ENCODE data around the gene RPP25L.
A peak's percentile ranks its signal among the peaks of the same experiment; 100 is the strongest.

RPP25L gene

DNA sequence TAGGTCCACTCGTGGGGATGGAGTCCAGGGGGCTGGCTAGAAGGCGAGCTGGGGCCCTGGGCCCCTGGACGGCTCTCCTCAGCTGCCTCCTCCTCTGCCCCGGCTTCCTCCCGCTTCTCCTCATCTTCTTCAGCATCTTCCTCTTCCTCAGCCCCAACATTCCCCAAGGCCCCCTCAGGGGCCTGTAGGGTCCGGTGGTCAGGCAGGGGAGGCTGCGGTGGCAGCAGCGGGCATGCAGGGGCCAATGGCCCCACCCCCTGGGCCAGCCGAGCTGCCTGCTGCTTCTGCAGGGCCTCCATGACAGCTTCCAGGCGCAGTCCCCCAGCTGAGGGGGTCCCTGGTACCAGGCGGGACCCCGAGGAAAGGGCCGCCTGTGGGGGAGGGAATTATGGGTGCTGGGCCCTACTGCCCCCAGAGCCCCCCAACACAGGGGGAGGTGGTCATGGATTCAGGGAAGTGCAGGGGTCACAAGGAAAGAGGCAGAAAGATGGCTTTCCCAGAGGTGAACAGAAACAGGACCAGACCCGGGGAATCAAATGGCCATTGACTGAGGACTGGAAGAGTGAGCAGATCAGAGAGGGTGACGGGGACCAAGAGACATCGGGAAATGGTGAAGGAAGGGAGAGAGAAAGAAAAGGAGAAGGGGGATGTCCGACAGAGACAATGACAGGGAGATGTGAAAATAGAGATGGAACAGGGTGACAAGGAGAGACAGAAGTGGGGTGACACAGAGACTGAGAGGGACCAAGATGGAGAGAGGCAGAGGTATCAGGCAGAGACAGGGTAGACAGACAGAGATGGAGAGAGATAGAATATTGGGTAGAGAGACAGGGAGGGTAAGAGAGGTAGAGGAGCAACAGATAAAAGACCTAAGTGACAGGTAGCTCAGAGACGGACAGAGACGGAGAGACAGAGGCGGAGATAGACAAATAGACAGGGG is 16.1 kb upstream of the RPP25L start:
- peak overlapping the region; percentile 57 for H3K4me2 ChIP-seq (ENCODE audit: low read length)
- H3K27ac ChIP-seq (ENCODE audit: low read depth, low read length), result no peak overlapping the region
- no peaks in the 10 kb centered on the region for H3F3A ChIP-seq (ENCODE audit: control insufficient read depth, insufficient read depth)
- no peaks in the 10 kb centered on the region for H3K36me3 ChIP-seq (ENCODE audit: control insufficient read depth, low read length)
- H4K20me1 ChIP-seq (ENCODE audit: control insufficient read depth, insufficient read depth, low read depth, low read length), result no peaks in the 10 kb centered on the region
- peak; percentile 87; the same call in 1 of the 2 replicates for TF ChIP-seq EZH2phosphoT487 (IDR thresholded peaks at IDR 0.05; ENCODE audit: borderline replicate concordance, low read length)
- TF ChIP-seq, protein P1, sequence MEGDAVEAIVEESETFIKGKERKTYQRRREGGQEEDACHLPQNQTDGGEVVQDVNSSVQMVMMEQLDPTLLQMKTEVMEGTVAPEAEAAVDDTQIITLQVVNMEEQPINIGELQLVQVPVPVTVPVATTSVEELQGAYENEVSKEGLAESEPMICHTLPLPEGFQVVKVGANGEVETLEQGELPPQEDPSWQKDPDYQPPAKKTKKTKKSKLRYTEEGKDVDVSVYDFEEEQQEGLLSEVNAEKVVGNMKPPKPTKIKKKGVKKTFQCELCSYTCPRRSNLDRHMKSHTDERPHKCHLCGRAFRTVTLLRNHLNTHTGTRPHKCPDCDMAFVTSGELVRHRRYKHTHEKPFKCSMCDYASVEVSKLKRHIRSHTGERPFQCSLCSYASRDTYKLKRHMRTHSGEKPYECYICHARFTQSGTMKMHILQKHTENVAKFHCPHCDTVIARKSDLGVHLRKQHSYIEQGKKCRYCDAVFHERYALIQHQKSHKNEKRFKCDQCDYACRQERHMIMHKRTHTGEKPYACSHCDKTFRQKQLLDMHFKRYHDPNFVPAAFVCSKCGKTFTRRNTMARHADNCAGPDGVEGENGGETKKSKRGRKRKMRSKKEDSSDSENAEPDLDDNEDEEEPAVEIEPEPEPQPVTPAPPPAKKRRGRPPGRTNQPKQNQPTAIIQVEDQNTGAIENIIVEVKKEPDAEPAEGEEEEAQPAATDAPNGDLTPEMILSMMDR (IDR thresholded peaks at IDR 0.05; ENCODE audit: low read depth, low read length, poor library complexity, severe bottlenecking), result no peak
- H3K4me3 ChIP-seq (ENCODE audit: low read length), result peak overlapping the region; percentile 45
- no peaks in the 10 kb centered on the region for H3K79me2 ChIP-seq (ENCODE audit: control insufficient read depth, low read length)
- H3K27me3 ChIP-seq (ENCODE audit: control insufficient read depth, low read length), result peaks cover 65% of the 10 kb centered on the region
- H3K9me2 ChIP-seq (replicated peaks; ENCODE audit: control insufficient read depth, low read length), result no peaks in the 10 kb centered on the region
- peaks cover 13% of the 10 kb centered on the region for H3K4me1 ChIP-seq (ENCODE audit: control insufficient read depth, low read length)
- H3K9me3 ChIP-seq (ENCODE audit: control insufficient read depth, insufficient read depth, low read length), result no peaks in the 10 kb centered on the region

DNA sequence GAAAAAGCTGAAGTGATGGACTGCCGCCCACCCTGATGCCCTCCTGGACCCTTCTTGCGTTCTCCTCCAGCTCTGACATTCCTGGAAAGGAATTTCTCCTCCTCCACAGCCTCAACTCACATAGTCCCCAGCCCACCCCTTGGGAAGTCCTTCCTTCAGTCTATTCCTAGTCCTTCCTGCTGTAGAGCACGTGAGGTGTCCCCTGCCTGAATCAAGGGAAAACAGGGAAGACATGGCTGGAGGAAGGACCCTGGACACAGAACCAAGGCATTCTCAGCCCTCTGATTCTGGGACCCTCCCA is 13.2 kb upstream of the RPP25L start:
- Histone ChIP-seq H3K9me2 (replicated peaks; ENCODE audit: control insufficient read depth, low read length) (no peaks in the 10 kb centered on the region), H4K20me1 (ENCODE audit: control insufficient read depth, insufficient read depth, low read depth, low read length) (no peaks in the 10 kb centered on the region), H3K4me3 (ENCODE audit: low read length) (no peak overlapping the region), H3K79me2 (ENCODE audit: control insufficient read depth, low read length) (no peaks in the 10 kb centered on the region; the same call in 1 of the 2 replicates), H3K27me3 (ENCODE audit: control insufficient read depth, low read length) (peaks cover 63% of the 10 kb centered on the region), H3F3A (ENCODE audit: control insufficient read depth, insufficient read depth) (no peaks in the 10 kb centered on the region), H3K9me3 (ENCODE audit: control insufficient read depth, insufficient read depth, low read length) (no peaks in the 10 kb centered on the region; the same call in 1 of the 2 replicates), H3K4me2 (ENCODE audit: low read length) (no peak overlapping the region), H3K27ac (ENCODE audit: low read depth, low read length) (no peak overlapping the region), H3K4me1 (ENCODE audit: control insufficient read depth, low read length) (peaks cover 20% of the 10 kb centered on the region), H3K36me3 (ENCODE audit: control insufficient read depth, low read length) (no peaks in the 10 kb centered on the region)
- TF ChIP-seq, protein P1 (IDR thresholded peaks at IDR 0.05; ENCODE audit: low read depth, low read length, poor library complexity, severe bottlenecking), result no peak
- TF ChIP-seq EZH2phosphoT487 (IDR thresholded peaks at IDR 0.05; ENCODE audit: borderline replicate concordance, low read length), result no peak

DNA sequence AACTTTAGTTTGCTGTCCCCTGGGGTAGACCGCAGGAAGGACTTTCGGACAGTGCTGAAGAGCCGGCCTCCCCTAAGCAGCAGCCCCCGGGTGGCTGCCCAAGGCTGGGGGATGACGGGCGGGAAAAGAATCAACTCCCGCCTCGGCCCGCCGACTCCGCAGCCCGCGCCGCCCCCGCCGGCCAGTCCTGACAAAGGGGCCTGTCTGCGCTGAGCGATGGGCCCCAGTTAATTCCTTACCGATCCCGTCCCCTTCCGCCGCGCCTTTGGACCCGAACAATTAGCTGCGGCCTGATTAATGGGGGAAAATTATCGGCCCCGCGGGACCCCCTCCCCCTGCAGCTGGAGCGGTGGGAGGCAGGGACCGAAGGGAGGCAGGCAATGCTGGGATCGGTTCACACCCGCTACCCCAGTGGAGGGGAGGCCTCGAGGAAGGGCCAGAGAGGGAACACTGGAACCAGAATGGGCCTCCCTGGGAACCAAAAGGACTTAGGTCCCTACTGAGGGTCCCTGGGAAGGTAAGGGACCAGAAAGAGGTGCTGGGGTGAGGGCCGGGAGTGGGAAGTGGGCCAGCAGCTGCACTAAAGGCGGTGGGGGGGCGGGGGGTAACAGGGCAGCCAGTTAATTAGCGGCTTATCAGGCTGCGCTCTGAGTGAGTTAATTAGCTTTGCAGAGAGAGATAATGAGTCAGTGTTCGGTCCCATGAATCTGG is 12.7 kb upstream of the RPP25L start:
- Histone ChIP-seq H3K9me2 (replicated peaks; ENCODE audit: control insufficient read depth, low read length) (no peaks in the 10 kb centered on the region), H3K27ac (ENCODE audit: low read depth, low read length) (no peak overlapping the region), H3K79me2 (ENCODE audit: control insufficient read depth, low read length) (peaks cover 4% of the 10 kb centered on the region), H3K4me3 (ENCODE audit: low read length) (no peak overlapping the region), H3K9me3 (ENCODE audit: control insufficient read depth, insufficient read depth, low read length) (no peaks in the 10 kb centered on the region; the same call in 1 of the 2 replicates), H3K36me3 (ENCODE audit: control insufficient read depth, low read length) (no peaks in the 10 kb centered on the region), H3K4me1 (ENCODE audit: control insufficient read depth, low read length) (peaks cover 22% of the 10 kb centered on the region), H3F3A (ENCODE audit: control insufficient read depth, insufficient read depth) (no peaks in the 10 kb centered on the region), H3K27me3 (ENCODE audit: control insufficient read depth, low read length) (peaks cover 58% of the 10 kb centered on the region), H4K20me1 (ENCODE audit: control insufficient read depth, insufficient read depth, low read depth, low read length) (no peaks in the 10 kb centered on the region), H3K4me2 (ENCODE audit: low read length) (no peak overlapping the region)
- TF ChIP-seq EZH2phosphoT487 (IDR thresholded peaks at IDR 0.05; ENCODE audit: borderline replicate concordance, low read length), result no peak
- TF ChIP-seq, protein P1 (IDR thresholded peaks at IDR 0.05; ENCODE audit: low read depth, low read length, poor library complexity, severe bottlenecking), result no peak
